IMR-90 (cell line): ENCODE measurements around the gene MEST.

ENCODE experiments used
- ELK1 ChIP-seq: fragments of 150-350 bp; IDR thresholded peaks from 2 replicates; pipeline ENCODE4 v1.6.1; 2016; ENCODE audit warnings: low read depth, mild to moderate bottlenecking, low read length, moderate library complexity, borderline replicate concordance
- FOS ChIP-seq: fragments of 150-350 bp; IDR thresholded peaks from 2 replicates; pipeline ENCODE4 v1.6.1; 2016; ENCODE audit warnings: low read depth, low read length
- POLR2A ChIP-seq: IDR thresholded peaks from 2 replicates; pipeline ENCODE4 v1.6.1; 2012; ENCODE audit warnings: mild to moderate bottlenecking, low read depth, low read length

GRCh38 chr7:130486114-130486953, 5.6 kb upstream of the MEST start:
- TF ChIP-seq FOS (no peak), ELK1 (no peak), POLR2A (no peak)
